Measurements from ENCODE around the gene ATP8B4.

DNA sequence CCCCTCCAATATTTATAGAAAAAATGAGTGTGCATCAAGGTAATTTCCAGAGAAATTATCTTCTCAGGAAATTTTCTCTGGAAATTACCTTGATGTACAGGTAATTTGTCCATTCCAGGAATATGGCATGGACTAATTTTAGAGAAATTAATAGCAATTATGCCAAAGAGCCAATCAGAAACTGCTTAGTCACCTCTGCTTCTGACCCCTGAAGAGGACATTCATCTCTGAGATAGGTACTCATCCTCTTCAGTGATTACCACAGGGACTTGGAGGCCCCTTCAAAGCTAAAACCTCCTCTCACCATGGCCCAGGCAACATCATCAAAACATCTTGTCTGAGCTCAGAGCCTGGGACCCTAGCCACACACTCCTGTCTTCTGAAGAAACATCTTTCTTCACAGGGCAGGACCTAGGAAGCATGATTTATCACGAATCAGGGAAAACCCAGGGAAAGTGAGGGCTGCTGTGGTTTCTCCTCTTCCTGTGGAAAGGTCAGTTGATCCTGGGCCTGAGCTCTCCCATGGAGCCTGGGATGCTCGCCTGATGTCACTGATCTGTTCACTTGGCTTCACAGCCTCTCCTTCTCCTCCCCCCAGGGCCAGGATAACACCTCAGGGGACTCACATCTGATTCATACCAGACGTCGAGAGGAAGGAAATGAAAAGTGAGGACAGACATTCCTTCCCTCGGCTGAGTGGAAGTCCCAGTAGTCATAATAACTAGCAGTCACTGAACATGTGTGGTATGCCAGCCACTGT is 287.6 kb downstream of the ATP8B4 start:
- TF ChIP-seq, protein P1, sequence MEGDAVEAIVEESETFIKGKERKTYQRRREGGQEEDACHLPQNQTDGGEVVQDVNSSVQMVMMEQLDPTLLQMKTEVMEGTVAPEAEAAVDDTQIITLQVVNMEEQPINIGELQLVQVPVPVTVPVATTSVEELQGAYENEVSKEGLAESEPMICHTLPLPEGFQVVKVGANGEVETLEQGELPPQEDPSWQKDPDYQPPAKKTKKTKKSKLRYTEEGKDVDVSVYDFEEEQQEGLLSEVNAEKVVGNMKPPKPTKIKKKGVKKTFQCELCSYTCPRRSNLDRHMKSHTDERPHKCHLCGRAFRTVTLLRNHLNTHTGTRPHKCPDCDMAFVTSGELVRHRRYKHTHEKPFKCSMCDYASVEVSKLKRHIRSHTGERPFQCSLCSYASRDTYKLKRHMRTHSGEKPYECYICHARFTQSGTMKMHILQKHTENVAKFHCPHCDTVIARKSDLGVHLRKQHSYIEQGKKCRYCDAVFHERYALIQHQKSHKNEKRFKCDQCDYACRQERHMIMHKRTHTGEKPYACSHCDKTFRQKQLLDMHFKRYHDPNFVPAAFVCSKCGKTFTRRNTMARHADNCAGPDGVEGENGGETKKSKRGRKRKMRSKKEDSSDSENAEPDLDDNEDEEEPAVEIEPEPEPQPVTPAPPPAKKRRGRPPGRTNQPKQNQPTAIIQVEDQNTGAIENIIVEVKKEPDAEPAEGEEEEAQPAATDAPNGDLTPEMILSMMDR (conservative IDR thresholded peaks at IDR 0.05 in 1 of 2, IDR thresholded peaks at IDR 0.05 in 1 of 2; ENCODE audit: low read depth in 1 of 2, low read length in 2 of 2): no peak
- no peak for TF ChIP-seq EZH2 (IDR thresholded peaks at IDR 0.05; ENCODE audit: low read length, missing control alignments)
